GM19397 (cell line): ENCODE measurements around the gene SIX4.

Experiments
- ATAC-seq: cut with Tn5 transposase; IDR thresholded peaks from one replicate; pipeline ENCODE4 v1.9.1; 2021; ENCODE audit warnings: mild to moderate bottlenecking, moderate library complexity; ENCODE audit not compliant: unreplicated experiment

SIX4 gene

GRCh38 chr14:60722357-60723115 lies 1.6 kb downstream of the SIX4 start:
- ATAC-seq = no peak

DNA sequence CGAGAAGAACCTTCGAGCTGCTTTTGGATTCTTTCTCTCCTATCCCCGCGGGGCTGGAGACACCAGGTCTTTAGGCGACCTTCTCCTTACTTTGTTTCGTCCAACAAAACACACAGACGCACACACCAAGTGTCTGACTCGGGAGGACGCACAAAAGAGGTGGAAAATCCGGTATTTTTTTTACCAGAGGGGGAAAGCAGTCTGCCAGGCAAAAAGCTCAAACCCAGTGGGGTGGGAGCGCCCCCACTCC lies 2.1 kb downstream of the SIX4 start:
- no peak for ATAC-seq

GRCh38 chr14:60721326-60722106 lies 2.6 kb downstream of the SIX4 start:
- ATAC-seq = no peak

- ATAC-seq = no peak
Observed at GRCh38 chr14:60720962-60721325, 3.2 kb downstream of the SIX4 start.

GRCh38 chr14:60720391-60720790 lies 3.8 kb downstream of the SIX4 start:
- no peak for ATAC-seq

- no peak for ATAC-seq
Observed at GRCh38 chr14:60713513-60713912, 10.6 kb downstream of the SIX4 start.

DNA sequence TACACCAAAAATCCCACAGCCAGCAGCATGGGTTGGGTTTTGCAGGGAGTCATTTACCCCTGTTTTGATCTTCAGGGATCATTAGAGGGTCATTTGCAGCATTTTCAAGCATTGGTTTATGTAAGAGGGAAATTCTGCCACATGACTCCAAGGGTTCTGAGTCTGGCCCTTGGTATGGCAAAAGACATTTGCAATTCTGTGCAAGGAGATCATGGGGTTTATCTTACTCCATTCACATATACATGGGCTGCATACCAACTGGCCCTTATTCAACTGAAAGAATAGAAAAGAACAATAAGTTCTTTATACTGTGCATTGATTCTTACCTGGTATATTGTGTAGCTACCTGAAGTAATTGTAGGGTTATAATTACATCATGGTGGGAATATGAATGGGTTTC lies 13.7 kb downstream of the SIX4 start:
- no peak for ATAC-seq

DNA sequence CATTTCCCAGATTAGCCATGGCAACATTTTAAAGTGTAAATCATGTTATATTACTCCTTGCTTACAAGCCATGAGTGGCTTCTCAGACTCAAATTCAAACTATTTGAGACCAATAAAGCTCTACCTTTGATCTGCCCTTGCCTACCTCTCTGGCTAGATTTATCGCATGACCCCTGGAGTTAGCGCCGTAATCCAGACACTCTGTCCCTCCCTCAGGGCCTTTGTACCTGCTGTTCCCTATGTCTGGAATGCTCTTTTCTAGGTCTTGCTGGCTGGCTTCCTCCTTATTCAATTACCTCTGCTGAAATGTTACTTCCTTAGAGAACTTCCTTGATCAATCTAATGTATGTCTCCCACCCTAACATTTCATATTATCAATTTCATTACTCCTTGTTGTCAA lies 16.3 kb downstream of the SIX4 start:
- ATAC-seq = no peak

- no peak for ATAC-seq
Observed at GRCh38 chr14:60705100-60705499, 19.1 kb downstream of the SIX4 start.

- ATAC-seq = no peak
Observed at GRCh38 chr14:60700598-60700997, 23.6 kb downstream of the SIX4 start.

DNA sequence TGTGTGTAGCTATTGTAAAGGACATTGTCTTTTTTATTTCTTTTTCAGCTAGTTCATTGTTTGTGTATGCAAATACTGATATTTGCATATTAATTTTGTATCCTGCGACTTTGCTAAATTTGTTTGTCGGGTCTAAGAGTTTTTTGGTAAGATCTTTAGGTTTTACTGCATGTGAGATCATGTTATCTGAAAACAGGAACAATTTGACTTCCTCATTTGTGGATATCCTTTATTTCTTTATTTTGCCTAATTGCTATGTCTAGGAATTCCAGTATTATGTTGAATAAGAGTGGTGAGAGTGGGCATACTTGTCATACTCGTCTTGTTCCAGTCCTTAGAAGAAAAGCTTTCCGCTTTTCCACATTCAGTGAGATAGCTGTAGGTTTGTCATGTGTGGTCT lies 28.8 kb downstream of the SIX4 start:
- no peak for ATAC-seq

- ATAC-seq = no peak
Observed at GRCh38 chr14:60691383-60692113, 32.6 kb downstream of the SIX4 start.

- ATAC-seq = no peak
Observed at GRCh38 chr14:60686865-60687264, 37.3 kb downstream of the SIX4 start.

DNA sequence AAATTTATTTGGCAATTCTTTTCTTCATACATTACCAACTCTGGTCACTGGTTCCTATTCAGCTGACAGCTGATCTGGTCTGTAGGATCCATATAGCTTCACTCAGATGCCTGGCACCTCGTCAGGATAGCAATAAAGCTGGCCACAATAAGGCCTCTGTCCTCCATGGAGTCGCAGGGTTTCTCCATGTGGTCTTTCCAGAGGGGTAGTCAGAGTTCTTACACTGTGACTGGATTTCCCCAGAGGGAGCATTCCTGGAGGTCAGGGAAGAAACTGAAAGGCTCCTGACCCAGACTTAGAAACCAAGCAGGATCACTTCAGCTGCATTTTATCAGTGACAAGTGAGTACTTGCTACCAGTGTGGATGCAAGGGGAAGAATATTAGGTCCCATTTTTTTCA lies 39.9 kb downstream of the SIX4 start:
- no peak for ATAC-seq

DNA sequence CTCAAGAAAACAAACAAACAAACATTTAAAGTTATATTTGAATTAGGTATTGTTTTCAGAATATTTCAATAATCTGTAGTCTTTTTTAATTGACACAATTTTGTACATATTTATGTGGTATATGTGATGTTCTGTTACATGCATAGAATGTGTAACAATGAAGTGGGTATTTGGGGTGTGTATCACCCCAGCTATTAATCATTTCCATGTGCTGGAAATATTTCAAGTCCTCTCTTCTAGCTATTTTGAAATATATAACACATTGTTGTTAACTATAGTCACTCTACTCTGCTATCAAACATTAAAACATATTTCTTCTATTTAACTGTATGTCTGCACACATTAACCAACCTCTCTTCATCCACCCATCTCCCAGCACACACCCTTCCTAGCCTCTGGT lies 42.9 kb downstream of the SIX4 start:
- no peak for ATAC-seq

DNA sequence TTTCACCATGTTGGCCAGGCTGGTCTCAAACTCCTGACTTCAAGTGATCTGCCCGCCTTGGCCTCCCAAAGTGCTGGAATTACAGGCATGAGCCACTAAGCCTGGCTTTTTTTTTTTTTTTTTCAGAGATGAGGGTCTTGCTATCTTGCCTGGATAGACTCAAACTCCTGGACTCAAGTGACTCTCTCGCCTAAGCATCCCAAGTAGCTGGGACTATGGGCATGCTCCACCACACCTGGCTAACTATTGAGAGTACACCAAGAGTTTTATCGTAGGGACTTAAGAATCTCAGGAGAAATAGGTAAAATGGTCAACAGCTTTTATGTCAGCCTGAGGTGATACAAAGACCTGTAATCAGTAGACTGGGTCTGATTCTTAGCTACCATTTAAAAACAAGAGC lies 43.6 kb downstream of the SIX4 start:
- no peak for ATAC-seq

DNA sequence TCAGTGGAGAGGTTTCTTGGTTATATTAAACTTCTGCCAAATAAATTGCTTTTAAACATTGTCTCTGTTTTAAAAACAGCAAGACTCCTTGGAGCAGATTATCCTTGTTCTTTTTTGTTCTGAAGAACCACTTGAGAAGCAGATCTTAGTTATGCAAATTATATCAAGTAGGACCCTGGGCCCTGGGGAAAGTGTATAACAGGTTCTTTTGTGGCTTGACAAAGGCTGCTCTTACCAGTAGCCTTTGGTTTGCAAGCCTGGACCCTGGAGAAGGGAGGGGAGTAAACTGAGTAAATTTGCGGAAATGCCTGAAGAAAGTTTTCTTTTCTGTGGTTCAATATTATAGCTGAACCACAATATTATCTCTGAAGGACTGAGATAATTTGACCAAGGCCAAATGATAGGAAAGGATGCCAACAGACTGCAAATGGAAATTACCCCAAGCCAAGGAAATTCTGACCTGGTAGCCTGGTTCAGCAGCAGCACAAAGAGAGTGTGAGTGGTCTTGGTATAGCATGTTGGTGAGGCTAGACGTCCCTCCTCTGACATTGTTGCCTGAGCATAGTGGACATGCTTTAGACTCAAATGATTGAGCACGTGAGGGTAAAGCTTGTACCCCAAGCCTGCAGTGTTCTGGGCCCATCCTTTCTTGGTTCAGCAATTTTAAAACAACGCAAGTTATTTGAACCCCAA lies 44.4 kb downstream of the SIX4 start:
- ATAC-seq = no peak

DNA sequence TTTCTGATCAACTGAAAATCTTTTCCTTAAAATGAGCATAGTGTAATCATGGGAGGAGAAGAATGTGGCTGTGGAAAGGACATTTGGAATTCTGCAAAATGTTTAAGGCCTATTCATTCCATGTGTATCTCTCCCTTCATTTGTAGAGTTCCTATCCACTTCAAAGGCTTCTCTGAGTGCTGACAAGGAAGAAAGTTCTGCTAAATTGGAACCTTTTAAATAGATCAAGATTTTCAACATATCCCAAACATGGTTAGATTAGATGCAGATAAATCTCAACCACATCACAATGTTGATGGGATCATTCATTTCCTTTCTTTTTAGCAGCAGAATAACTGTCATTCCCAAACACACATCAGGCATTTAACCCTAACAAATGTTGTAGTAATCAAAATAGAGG lies 46.5 kb downstream of the SIX4 start:
- no peak for ATAC-seq

GRCh38 chr14:60670989-60671388 lies 53.2 kb downstream of the SIX4 start:
- no peak for ATAC-seq

GRCh38 chr14:60668431-60669112 lies 55.6 kb downstream of the SIX4 start:
- ATAC-seq = no peak

GRCh38 chr14:60665177-60665550 lies 59.0 kb downstream of the SIX4 start:
- no peak for ATAC-seq
